HT1080 (cell line): ENCODE data around the gene FAM229B. TPM values are rescaled to one million over a fixed set of nuclear protein-coding genes. Genes with fewer than 3 reads are reported as not detected.
A peak's percentile ranks its signal among the peaks of the same experiment; 100 is the strongest.
"Not testable (repeated sequence)": the region's sequence is repeated elsewhere in the genome, so short reads cannot be mapped to it uniquely, and the experiment has no call there.

ENCODE experiments used
- DNase-seq: peaks from one replicate; pipeline ENCODE4 v3.0.0-alpha.2; 2015; ENCODE audit warnings: low read depth
- polyA plus RNA-seq, 2 experiments: library from polyadenylated mRNA; depleted of rRNA; stranded (reverse); fragments of >200 nt; gene quantifications; 2 replicates each; pipeline ENCODE4 v1.2.3, GENCODE V29; 2015
- total RNA-seq: library from RNA; depleted of rRNA; stranded (reverse); fragments of >200 nt; shearing (Covaris generic); gene quantifications from 2 replicates; pipeline ENCODE4 v1.2.3, GENCODE V29; 2014; rRNA removed

Gene FAM229B
- 2.2 and 5.0 TPM in 2 replicates for total RNA-seq
- polyA plus RNA-seq (2015; cell fraction: cytosol; rRNA removed): 2.8 TPM in 2 replicates
- 1.0 and 1.5 TPM in 2 replicates for polyA plus RNA-seq (2015; cell fraction: nucleus; rRNA removed)

- peak; percentile 95 for DNase-seq
Measured at GRCh38 chr6:112087136-112087911, at the start of gene FAM229B, which contains the start of gene TUBE1. TSS of gene FAM229B (plus strand) at chr6:112087591. CDS start at chr6:112099284, 11,693 bp downstream. TSS of gene TUBE1 (minus strand) at chr6:112087482. CDS start at chr6:112087434, 48 bp downstream.

GRCh38 chr6:112037783-112038216 is 49.6 kb upstream of the FAM229B start:
- DNase-seq: peak; percentile 97

- DNase-seq: no peak
Measured at GRCh38 chr6:112038268-112038667, 49.1 kb upstream of the FAM229B start.

GRCh38 chr6:112038756-112039430 is 48.5 kb upstream of the FAM229B start:
- no peak for DNase-seq

- DNase-seq: no peak
Measured at GRCh38 chr6:112039431-112039770, 48.0 kb upstream of the FAM229B start.

- peak; percentile 86 for DNase-seq
Measured at GRCh38 chr6:112040956-112041355, 46.4 kb upstream of the FAM229B start.

- DNase-seq: peak; percentile 42
Measured at GRCh38 chr6:112041535-112041934, 45.9 kb upstream of the FAM229B start.

- peak; percentile 87 for DNase-seq
Measured at GRCh38 chr6:112043032-112044007, 44.1 kb upstream of the FAM229B start.

GRCh38 chr6:112044196-112044595 is 43.2 kb upstream of the FAM229B start:
- no peak for DNase-seq

- DNase-seq: no peak
Measured at GRCh38 chr6:112044856-112045255, 42.5 kb upstream of the FAM229B start.

- DNase-seq: not testable (repeated sequence)
Measured at GRCh38 chr6:112047523-112047922, 39.9 kb upstream of the FAM229B start.

GRCh38 chr6:112049026-112049799 is 38.2 kb upstream of the FAM229B start:
- peak; percentile 51 for DNase-seq

GRCh38 chr6:112049996-112050395 is 37.4 kb upstream of the FAM229B start:
- no peak for DNase-seq

GRCh38 chr6:112050429-112050828 is 37.0 kb upstream of the FAM229B start:
- DNase-seq: no peak

- not testable (repeated sequence) for DNase-seq
Measured at GRCh38 chr6:112051251-112051740, 36.1 kb upstream of the FAM229B start.

- DNase-seq: no peak
Measured at GRCh38 chr6:112054001-112054400, 33.4 kb upstream of the FAM229B start, which contains the start of gene CCN6. TSS of gene CCN6 (plus strand) at chr6:112054104. CDS start at chr6:112054358, 254 bp downstream.

- no peak for DNase-seq
Measured at GRCh38 chr6:112054555-112055190, 32.7 kb upstream of the FAM229B start.

- DNase-seq: no peak
Measured at GRCh38 chr6:112058243-112059032, 29.0 kb upstream of the FAM229B start.

GRCh38 chr6:112061605-112062004 is 25.8 kb upstream of the FAM229B start:
- peak; percentile 55 for DNase-seq
